Ishikawa (cell line): ENCODE measurements around the gene PCCA.

Source experiments
- CREB1 ChIP-seq: IDR thresholded peaks from 2 replicates; pipeline ENCODE4 v1.6.1; 2012; ENCODE audit warnings: low read depth
- EP300 ChIP-seq: IDR thresholded peaks from 2 replicates; pipeline ENCODE4 v1.6.1; 2012; ENCODE audit warnings: borderline replicate concordance
- YY1 ChIP-seq: IDR thresholded peaks from 2 replicates; pipeline ENCODE4 v1.6.1; 2012; ENCODE audit warnings: low read depth

DNA sequence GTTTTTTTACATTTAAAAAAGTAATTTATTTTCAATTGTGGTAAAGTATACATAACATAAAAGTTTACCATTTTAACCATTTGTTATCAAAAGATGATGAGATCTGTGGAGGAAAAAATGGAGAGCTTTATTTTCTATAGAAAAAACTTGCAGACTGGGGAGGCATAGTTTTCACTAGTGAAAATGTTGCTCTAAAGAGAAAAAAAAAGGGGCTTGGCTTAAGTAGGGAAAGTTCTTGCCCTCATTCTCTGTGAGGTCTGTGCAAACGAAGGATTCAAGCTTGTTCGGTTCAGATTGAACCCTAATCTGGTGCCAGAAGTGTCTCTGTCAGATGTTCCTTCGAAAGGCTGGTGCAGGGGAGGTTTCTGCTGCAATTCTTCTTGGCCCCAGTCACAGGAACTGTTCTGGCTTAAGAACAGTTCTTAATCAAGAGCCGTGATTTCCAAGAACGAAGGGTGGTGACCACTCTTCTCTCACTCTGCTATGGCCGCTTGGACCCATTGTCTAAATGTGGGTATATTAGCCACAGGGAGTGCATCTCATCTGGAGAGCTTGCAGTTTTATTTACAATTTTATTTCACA, 42.1 kb downstream of the PCCA start:
- TF ChIP-seq YY1: no peak
- TF ChIP-seq EP300: no peak
- TF ChIP-seq CREB1: no peak
